MM.1S (cell line): Measurements from ENCODE around the gene APOH.

Source experiments
- EZH2phosphoT487 ChIP-seq: fragments of 300-600 bp; sonication (generic); IDR thresholded peaks from 2 replicates; pipeline ENCODE4 v1.6.1; 2018; ENCODE audit warnings: antibody characterized with exemption, low read length
- TF ChIP-seq, protein P1 (sequence below): fragments of 300-600 bp; sonication (generic); IDR thresholded peaks from 2 replicates; pipeline ENCODE4 v1.5.1; 2016; ENCODE audit warnings: antibody characterized with exemption, low read length, mixed read lengths

DNA sequence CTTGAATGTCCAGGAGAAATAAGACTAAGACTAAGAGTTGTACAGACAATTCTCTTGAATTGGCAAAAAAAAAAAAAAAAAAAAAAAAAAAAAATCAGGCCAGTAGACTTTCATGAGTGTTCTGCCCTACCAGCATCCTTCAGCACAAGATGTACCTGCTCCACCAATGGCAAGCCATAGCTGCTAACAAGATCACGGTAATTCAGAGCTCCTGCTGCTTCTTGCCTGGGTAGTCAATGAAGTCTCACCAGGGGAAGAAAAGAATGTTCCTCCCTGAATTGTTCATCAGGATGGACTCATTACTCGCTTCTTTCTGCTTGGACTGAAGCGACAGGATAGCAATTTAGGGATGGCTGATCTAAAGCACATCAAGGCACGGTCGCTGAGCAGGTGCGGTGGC lies 31.1 kb upstream of the APOH start:
- TF ChIP-seq, protein P1, sequence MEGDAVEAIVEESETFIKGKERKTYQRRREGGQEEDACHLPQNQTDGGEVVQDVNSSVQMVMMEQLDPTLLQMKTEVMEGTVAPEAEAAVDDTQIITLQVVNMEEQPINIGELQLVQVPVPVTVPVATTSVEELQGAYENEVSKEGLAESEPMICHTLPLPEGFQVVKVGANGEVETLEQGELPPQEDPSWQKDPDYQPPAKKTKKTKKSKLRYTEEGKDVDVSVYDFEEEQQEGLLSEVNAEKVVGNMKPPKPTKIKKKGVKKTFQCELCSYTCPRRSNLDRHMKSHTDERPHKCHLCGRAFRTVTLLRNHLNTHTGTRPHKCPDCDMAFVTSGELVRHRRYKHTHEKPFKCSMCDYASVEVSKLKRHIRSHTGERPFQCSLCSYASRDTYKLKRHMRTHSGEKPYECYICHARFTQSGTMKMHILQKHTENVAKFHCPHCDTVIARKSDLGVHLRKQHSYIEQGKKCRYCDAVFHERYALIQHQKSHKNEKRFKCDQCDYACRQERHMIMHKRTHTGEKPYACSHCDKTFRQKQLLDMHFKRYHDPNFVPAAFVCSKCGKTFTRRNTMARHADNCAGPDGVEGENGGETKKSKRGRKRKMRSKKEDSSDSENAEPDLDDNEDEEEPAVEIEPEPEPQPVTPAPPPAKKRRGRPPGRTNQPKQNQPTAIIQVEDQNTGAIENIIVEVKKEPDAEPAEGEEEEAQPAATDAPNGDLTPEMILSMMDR, result no peak
- TF ChIP-seq EZH2phosphoT487, result no peak
